Spinal cord (tissue), 10 donors: ENCODE data around the gene ZBTB43. TPM values are rescaled to one million over a fixed set of nuclear protein-coding genes. Genes with fewer than 3 reads are reported as not detected.
A peak's percentile ranks its signal among the peaks of the same experiment; 100 is the strongest.

ENCODE experiments used
- DNase-seq, 6 donors: peaks; one replicate each; pipeline versions ENCODE4 v3.0.0 to v3.0.0-alpha.2; 2013 to 2015; ENCODE audit warnings: low spot score in 6 of 6, low read depth in 4 of 6
- H3K27ac ChIP-seq: one replicate; pipeline ENCODE4 v1.5.1; 2013; ENCODE audit warnings: low read depth, low read length, control low read depth
- H3K27me3 ChIP-seq: one replicate; pipeline ENCODE4 v1.6.1; 2013; ENCODE audit warnings: low read length; ENCODE audit not compliant: control insufficient read depth, insufficient read depth
- H3K36me3 ChIP-seq: one replicate; pipeline ENCODE4 v1.6.1; 2013; ENCODE audit warnings: low read length; ENCODE audit not compliant: control insufficient read depth, insufficient read depth
- H3K4me1 ChIP-seq: one replicate; pipeline ENCODE4 v1.6.1; 2013; ENCODE audit warnings: low read length; ENCODE audit not compliant: control insufficient read depth, insufficient read depth
- H3K4me3 ChIP-seq: one replicate; pipeline ENCODE4 v1.5.1; 2013; ENCODE audit warnings: low read depth, low read length, control low read depth
- H3K9me3 ChIP-seq: one replicate; pipeline ENCODE4 v1.6.1; 2013; ENCODE audit warnings: low read length; ENCODE audit not compliant: control insufficient read depth, insufficient read depth
- WGBS: methylation state at CpG from one replicate; pipeline ENCODE4 v1.1.5; 2013; ENCODE audit warnings: missing lambda C conversion rate; ENCODE audit not compliant: insufficient coverage; 5-methylcytosine and 5-hydroxymethylcytosine counted together
- polyA plus RNA-seq, 2 donors: library from polyadenylated mRNA; unstranded; fragments of 120-200 nt; gene quantifications; one replicate each; pipeline ENCODE4 v1.2.1, GENCODE V29; 2013; ENCODE audit not compliant: insufficient read length in 2 of 2
- total RNA-seq, 2 donors: library from RNA; depleted of rRNA in 1 of 2; stranded (reverse); fragments of 120-200 nt in 1 of 2; fragments of >200 nt in 1 of 2; gene quantifications; one replicate each; pipeline versions ENCODE4 v1.2.3 to v1.2.4, GENCODE V29; 2013 to 2014
- donor health status: healthy.

The ZBTB43 gene
- total and polyA plus RNA-seq, 4 donors: 14.2 to 24.5 (median 17.9) TPM

DNA sequence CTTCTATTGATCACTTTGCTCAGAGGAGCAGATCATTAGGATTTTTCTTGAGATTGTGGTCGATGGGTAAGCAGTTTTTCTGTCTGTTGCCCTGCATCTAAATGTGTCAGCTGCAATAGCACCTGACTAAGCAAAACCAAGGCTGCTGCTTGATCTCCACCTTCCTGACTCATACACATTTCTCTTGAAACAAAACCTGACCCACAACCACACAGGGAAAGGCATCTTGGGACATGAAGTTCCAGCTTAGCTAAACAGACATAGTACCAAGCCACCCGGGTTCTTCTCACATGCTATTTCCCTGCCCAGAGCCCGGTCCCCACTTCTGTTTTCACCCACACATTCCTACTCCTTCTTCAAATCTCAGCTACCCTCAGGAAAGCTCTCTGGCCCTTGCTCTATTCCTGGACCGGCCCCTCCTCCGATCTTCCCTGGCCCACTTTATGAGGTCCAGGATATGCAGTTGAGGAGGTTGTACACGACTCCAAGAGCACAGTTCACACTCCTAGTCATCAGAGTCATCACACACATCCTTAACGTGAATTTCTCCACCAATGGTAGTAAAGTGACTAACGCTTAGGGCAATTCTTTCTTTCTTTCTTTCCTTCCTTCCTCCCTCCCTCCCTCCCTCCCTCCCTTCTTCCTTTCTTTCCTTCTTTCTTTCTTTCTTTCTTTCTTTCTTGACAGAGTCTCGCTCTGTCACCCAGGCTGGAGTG, 16.0 kb upstream of the ZBTB43 start:
- no peaks in the 10 kb centered on the region for H3K9me3 ChIP-seq
- H3K36me3 ChIP-seq: no peaks in the 10 kb centered on the region
- 77% methylated on average over 8 of the region's 9 CpGs for WGBS
- H3K4me3 ChIP-seq: no peak overlapping the region
- no peak overlapping the region for H3K27ac ChIP-seq
- no peak for DNase-seq
- no peaks in the 10 kb centered on the region for H3K4me1 ChIP-seq
- peaks cover 3% of the 10 kb centered on the region for H3K27me3 ChIP-seq

DNA sequence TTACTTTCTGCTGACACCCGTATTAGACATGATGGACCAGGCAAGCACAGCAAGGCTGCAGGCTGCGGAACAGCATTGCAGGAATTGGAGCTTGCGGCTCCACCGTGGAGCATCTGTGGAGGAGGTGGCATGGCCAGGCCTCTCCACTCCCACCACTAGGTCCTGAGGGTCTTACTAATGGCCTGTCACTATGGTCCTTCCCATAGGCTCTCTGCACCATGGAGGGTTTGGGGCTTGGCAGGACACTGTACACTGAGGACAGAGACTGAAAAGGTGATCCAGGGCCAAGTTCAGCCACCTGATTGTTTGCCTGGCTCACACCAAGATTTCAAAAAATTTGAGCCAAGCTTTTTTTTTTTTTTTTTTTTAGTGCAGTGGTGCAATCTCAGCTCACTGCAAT, 14.3 kb upstream of the ZBTB43 start:
- no peak for DNase-seq
- peaks cover 3% of the 10 kb centered on the region for H3K27me3 ChIP-seq
- no peaks in the 10 kb centered on the region for H3K9me3 ChIP-seq
- H3K4me1 ChIP-seq: no peaks in the 10 kb centered on the region
- H3K4me3 ChIP-seq: no peak overlapping the region
- 76% methylated on average over 4 of the region's 4 CpGs for WGBS
- no peaks in the 10 kb centered on the region for H3K36me3 ChIP-seq
- no peak overlapping the region for H3K27ac ChIP-seq

DNA sequence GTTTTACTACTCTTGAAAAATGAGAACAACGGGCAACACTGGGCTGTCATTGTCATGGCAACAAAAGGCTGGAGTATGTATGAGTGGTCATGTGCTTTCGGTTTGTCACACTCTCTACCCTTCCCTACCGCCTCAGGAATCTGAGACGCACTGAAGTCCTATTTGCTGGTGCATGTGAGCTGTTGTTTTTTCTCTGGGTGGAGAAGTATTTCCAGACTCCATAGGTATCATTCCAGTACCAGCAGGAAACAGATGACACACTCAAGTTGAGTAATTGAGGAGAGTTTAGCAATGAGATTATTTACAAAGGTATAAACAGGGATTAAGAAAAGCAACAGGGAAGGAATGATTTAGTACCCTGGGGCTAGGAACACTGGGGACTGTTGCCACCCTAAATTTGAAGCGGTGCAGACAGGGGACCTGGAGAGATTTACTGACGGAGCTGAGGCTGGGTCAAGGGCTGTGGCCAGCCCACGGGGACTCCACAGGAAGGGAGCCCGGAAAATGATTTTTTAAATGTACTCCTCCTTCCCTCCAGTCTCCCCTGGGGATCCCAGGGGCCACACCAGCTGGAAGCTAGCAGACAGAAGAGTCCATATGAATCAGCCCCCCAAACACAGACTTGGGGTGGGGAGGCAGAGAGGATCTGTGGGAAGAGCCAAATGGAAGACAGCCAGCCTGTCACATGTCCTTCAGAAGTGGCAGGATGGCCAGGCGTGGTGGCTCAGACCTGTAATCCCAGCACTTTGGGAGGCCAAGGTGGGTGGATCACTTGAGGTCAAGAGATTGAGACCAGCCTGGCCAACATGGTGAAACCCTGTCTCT, 13.2 kb upstream of the ZBTB43 start:
- Histone ChIP-seq H3K36me3 (no peaks in the 10 kb centered on the region), H3K27me3 (peaks cover 3% of the 10 kb centered on the region), H3K4me1 (no peaks in the 10 kb centered on the region), H3K27ac (no peak overlapping the region), H3K4me3 (no peak overlapping the region), H3K9me3 (no peaks in the 10 kb centered on the region)
- 72% methylated on average over 4 of the region's 9 CpGs for WGBS
- peak in 1 of 6 donors; percentile 11 for DNase-seq

DNA sequence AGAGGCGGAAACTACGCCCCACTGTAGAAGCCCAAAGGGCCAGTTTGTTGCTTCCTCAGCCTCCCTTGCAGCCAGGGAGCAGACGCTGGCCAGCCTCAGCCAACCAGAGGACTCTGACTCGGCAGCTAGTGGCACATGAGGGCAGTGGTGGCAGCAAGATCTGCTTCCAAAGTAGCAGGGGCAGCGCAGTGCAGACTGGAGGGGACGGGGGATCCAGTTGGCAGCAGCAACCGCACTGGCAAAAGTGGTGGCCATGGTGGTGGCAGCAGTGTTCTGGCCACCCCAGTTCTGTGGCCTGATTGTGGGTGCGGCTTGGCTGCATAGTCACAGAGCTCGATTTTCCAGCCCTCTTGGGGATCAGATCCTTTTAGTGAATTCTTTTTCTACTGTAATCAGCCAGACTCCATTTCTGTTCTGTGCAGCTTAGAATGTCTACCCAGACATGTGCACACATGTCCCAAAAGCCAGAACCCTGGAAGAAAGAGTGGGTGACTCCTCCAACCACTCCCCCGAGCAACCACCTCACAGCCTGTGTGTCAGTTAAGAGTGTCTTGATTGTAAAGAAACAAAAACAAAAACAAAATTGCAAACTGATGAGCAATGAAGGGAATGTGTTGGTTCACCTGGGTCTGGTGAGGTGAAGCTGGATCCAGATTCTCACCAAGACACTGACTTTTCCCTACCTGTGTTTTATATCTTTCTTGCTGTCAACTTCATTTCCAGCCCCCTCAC, 11.0 kb upstream of the ZBTB43 start:
- DNase-seq: no peak
- 77% methylated on average over 9 of the region's 10 CpGs for WGBS
- Histone ChIP-seq H3K27ac (no peak overlapping the region), H3K9me3 (no peaks in the 10 kb centered on the region), H3K36me3 (no peaks in the 10 kb centered on the region), H3K4me1 (no peaks in the 10 kb centered on the region), H3K27me3 (peaks cover 3% of the 10 kb centered on the region), H3K4me3 (no peak overlapping the region)

DNA sequence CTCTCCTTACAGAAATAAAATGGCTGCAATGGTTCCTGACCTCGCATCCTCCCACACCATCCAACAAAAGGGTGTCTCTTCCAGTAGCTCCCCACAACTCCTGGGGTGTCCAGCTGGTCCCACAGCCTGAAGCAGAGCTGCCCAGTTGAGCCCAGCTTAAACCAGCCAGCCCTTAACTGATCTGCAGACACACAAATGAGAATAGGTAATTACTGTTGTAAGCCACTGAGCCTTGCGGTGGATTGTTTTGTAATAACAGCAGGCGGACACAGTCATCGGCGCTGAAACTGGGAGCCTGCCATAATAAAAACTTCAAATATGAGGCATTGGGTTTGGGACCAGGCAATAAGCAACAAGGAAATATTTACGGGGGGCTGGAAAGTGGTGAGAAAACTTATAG, 10.4 kb upstream of the ZBTB43 start:
- 77% methylated on average over 6 of the region's 6 CpGs for WGBS
- no peaks in the 10 kb centered on the region for H3K9me3 ChIP-seq
- no peak overlapping the region for H3K4me3 ChIP-seq
- peaks cover 3% of the 10 kb centered on the region for H3K27me3 ChIP-seq
- no peaks in the 10 kb centered on the region for H3K36me3 ChIP-seq
- no peaks in the 10 kb centered on the region for H3K4me1 ChIP-seq
- H3K27ac ChIP-seq: no peak overlapping the region
- DNase-seq: no peak

DNA sequence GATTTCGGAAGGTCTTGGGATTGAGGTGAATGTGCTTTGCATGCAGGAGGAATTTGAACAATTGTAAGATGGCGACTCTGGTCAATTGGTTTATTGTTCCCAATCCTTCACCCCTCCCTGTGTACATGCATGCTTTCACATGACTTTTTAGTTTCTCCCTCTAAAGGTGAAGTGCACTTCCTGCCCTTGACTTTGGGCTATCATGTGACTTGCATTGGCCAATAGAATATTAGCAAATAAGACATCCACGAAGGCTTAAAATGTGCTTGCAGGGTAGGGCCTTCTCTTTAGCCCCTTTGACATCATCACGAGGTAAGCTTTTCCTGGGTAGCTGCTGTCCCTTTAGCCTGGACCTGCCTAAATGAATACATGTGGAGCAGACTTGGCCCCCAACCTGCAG, 8.1 kb upstream of the ZBTB43 start:
- DNase-seq: no peak
- Histone ChIP-seq H3K4me3 (no peak overlapping the region), H3K9me3 (no peaks in the 10 kb centered on the region), H3K36me3 (no peaks in the 10 kb centered on the region), H3K27me3 (peaks cover under 1% of the 10 kb centered on the region), H3K4me1 (no peaks in the 10 kb centered on the region), H3K27ac (no peak overlapping the region)
- 78% methylated on average over 3 of the region's 4 CpGs for WGBS

DNA sequence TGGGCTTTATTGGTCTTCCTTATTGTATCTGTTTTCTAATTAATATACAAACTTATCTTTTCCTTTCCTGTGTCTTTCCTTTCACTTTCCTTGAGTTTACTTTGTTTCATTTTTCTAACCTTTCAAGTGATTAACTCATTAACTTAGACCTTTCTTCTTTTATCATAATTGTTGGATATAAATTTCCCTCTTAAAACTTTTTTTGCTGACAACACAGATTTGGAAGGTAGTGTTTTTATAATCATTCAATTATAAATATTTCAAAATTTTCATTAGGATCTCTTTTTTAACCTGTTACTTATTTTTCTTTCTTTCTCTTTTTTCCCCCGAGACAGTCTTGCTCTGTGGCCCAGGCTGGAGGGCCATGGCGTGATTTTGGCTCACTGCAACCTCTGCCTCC, 6.9 kb upstream of the ZBTB43 start:
- 85% methylated on average over 2 of the region's 2 CpGs for WGBS
- Histone ChIP-seq H3K27me3 (no peaks in the 10 kb centered on the region), H3K27ac (no peak overlapping the region), H3K9me3 (no peaks in the 10 kb centered on the region), H3K4me3 (no peak overlapping the region), H3K4me1 (no peaks in the 10 kb centered on the region), H3K36me3 (no peaks in the 10 kb centered on the region)
- DNase-seq: no peak

DNA sequence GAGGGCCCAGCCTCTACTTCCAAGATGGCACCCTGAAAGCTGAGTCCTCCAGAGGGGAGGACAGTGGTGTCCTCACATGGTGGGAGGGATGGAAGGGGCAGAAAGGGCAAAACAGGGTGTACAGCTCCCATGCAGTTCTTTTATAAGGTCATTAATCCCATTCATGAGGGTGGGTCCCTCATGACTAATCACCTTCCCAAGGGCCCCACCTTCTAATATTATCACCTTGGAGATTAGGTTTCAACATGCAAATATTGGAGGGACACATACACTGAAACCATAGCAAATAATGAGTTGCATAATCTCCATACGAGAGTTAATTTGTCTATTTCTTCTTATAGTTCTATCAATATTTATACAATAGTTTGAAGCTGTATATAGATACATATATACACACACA, 5.8 kb upstream of the ZBTB43 start:
- H3K27ac ChIP-seq: no peak overlapping the region
- H3K4me1 ChIP-seq: no peaks in the 10 kb centered on the region
- no CpG with 5 or more reads among the region's 1 CpG for WGBS
- H3K27me3 ChIP-seq: no peaks in the 10 kb centered on the region
- DNase-seq: no peak
- H3K9me3 ChIP-seq: no peaks in the 10 kb centered on the region
- H3K4me3 ChIP-seq: no peak overlapping the region
- H3K36me3 ChIP-seq: no peaks in the 10 kb centered on the region

DNA sequence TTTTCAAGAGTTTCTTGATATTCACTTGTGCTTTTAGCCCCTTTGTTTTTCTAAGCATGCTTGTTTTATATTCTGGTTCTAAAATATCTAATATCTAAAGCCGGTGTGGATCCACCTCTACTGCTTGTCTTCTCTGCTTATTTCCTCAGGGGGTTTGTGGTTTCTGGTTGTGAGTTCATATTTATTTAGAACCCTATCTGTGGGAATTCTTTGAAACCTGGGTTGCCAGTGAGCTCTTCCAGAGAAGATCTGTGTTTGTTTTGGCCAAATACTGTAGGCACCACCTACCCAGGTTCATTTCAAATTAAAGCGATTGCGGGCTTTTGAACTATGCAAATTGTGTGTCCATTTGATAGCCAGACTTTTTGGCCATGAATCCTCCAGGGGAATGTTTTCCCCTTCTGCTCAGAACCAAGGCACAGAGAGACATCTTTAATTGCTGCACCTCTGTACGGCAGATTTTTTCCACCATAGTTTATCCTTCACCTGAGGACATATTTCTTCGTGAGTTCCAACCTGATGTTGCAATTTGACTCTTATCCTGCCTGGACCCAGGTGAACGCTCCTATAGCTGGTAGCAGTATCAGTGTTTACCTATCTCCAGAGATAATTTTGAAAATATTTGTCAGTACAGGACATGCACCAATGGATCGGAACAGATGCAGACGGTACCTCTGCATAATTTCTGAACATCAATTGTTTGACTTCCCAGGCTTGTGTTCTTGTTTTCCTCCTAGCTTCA, 2.4 kb upstream of the ZBTB43 start:
- WGBS: 84% methylated on average over 6 of the region's 8 CpGs
- H3K4me1 ChIP-seq: peaks cover 12% of the 10 kb centered on the region
- H3K27ac ChIP-seq: no peak overlapping the region
- H3K9me3 ChIP-seq: no peaks in the 10 kb centered on the region
- H3K4me3 ChIP-seq: no peak overlapping the region
- peaks cover 4% of the 10 kb centered on the region for H3K36me3 ChIP-seq
- H3K27me3 ChIP-seq: no peaks in the 10 kb centered on the region
- peak in 1 of 6 donors; percentile 17 for DNase-seq
